GM10266 (cell line): ENCODE results near the gene SCFD2.

ENCODE experiments used
- DNase-seq: peaks from one replicate; pipeline ENCODE4 v3.0.0; 2012; ENCODE audit errors: extremely low spot score
- CTCF ChIP-seq: IDR thresholded peaks from 2 replicates; pipeline ENCODE4 v1.5.1; 2012; ENCODE audit warnings: mild to moderate bottlenecking, low read depth; ENCODE audit not compliant: control insufficient read depth, insufficient read depth; ENCODE audit errors: missing control alignments

The SCFD2 gene

GRCh38 chr4:53089936-53090729 is 275.7 kb downstream of the SCFD2 start:
- no peak for DNase-seq
- no peak for TF ChIP-seq CTCF

- DNase-seq: no peak
- no peak for TF ChIP-seq CTCF
These were observed 277.7 kb downstream of the SCFD2 start for GRCh38 chr4:53088152-53088551.

- DNase-seq: no peak
- TF ChIP-seq CTCF: no peak
These were observed 289.4 kb downstream of the SCFD2 start for GRCh38 chr4:53076374-53076958.

GRCh38 chr4:53075162-53075785 is 290.6 kb downstream of the SCFD2 start:
- TF ChIP-seq CTCF: no peak
- DNase-seq: no peak

- no peak for DNase-seq
- no peak for TF ChIP-seq CTCF
These were observed 297.0 kb downstream of the SCFD2 start for GRCh38 chr4:53068755-53069330.

GRCh38 chr4:53067125-53067802 is 298.6 kb downstream of the SCFD2 start:
- no peak for DNase-seq
- TF ChIP-seq CTCF: no peak
